Panc1 (cell line): Measurements from ENCODE around the gene HHEX.

Experiments
- SIN3A ChIP-seq: IDR thresholded peaks from 2 replicates; pipeline ENCODE4 v1.6.1; 2012; ENCODE audit warnings: low read depth, mild to moderate bottlenecking, low read length, moderate library complexity, borderline replicate concordance; ENCODE audit not compliant: insufficient read depth
- TF ChIP-seq, protein P1 (sequence below): fragments of 450-650 bp; IDR thresholded peaks from 2 replicates; pipeline ENCODE4 v1.5.1; 2017; ENCODE audit warnings: mild to moderate bottlenecking

DNA sequence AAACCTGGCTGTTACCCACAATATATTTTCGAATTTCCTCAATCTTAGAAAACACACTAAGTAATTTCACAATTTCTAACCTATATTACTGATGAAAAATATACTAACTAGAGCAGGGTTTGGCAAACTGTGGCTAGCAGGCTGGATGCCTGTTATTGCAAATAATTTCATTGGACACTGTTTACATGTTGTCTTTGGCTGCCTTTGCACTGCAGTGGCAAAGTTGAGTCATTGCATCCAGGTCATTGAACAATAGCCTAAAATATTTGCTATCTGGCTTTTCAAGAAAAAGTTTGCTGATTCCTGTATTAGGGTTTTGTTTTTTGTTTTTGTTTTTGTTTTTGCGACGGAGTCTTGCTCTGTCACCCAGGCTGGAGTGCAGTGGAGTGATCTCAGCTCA, 49.6 kb upstream of the HHEX start:
- TF ChIP-seq, protein P1, sequence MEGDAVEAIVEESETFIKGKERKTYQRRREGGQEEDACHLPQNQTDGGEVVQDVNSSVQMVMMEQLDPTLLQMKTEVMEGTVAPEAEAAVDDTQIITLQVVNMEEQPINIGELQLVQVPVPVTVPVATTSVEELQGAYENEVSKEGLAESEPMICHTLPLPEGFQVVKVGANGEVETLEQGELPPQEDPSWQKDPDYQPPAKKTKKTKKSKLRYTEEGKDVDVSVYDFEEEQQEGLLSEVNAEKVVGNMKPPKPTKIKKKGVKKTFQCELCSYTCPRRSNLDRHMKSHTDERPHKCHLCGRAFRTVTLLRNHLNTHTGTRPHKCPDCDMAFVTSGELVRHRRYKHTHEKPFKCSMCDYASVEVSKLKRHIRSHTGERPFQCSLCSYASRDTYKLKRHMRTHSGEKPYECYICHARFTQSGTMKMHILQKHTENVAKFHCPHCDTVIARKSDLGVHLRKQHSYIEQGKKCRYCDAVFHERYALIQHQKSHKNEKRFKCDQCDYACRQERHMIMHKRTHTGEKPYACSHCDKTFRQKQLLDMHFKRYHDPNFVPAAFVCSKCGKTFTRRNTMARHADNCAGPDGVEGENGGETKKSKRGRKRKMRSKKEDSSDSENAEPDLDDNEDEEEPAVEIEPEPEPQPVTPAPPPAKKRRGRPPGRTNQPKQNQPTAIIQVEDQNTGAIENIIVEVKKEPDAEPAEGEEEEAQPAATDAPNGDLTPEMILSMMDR: no peak; the same call in 1 of the 2 replicates
- TF ChIP-seq SIN3A: no peak
